Measurements from ENCODE around the gene C18orf63.
"Not testable (repeated sequence)": the region's sequence is repeated elsewhere in the genome, so short reads cannot be mapped to it uniquely, and the experiment has no call there.

The C18orf63 gene

GRCh38 chr18:74326791-74327190, 11.2 kb downstream of the C18orf63 start:
- DNase-seq (ENCODE audit: low read depth, low spot score), result not testable (repeated sequence)

- no peak for DNase-seq (ENCODE audit: low read depth, low spot score)
Observed at GRCh38 chr18:74328206-74328605, 12.6 kb downstream of the C18orf63 start.

- no peak for DNase-seq (ENCODE audit: low read depth, low spot score)
Observed at GRCh38 chr18:74329688-74330205, 14.1 kb downstream of the C18orf63 start.

- peak; percentile 54 for DNase-seq (ENCODE audit: low read depth, low spot score)
Observed at GRCh38 chr18:74331404-74331803, 15.8 kb downstream of the C18orf63 start.

GRCh38 chr18:74333091-74333490, 17.5 kb downstream of the C18orf63 start:
- no peak for DNase-seq (ENCODE audit: low read depth, low spot score)

- no peak for DNase-seq (ENCODE audit: low read depth, low spot score)
Observed at GRCh38 chr18:74334242-74334893, 18.7 kb downstream of the C18orf63 start.

GRCh38 chr18:74336656-74337055, 21.0 kb downstream of the C18orf63 start:
- DNase-seq (ENCODE audit: low read depth, low spot score), result no peak

- no peak for DNase-seq (ENCODE audit: low read depth, low spot score)
Observed at GRCh38 chr18:74337155-74337911, 21.7 kb downstream of the C18orf63 start.

- DNase-seq (ENCODE audit: low read depth, low spot score), result no peak
Observed at GRCh38 chr18:74337912-74338309, 22.3 kb downstream of the C18orf63 start.

- DNase-seq (ENCODE audit: low read depth, low spot score), result peak; percentile 73
Observed at GRCh38 chr18:74342416-74343043, 26.9 kb downstream of the C18orf63 start.

GRCh38 chr18:74346206-74346605, 30.6 kb downstream of the C18orf63 start:
- DNase-seq (ENCODE audit: low read depth, low spot score), result no peak

- no peak for DNase-seq (ENCODE audit: low read depth, low spot score)
Observed at GRCh38 chr18:74348581-74348980, 32.9 kb downstream of the C18orf63 start.

- DNase-seq (ENCODE audit: low read depth, low spot score), result peak; percentile 16
Observed at GRCh38 chr18:74351354-74351753, 35.7 kb downstream of the C18orf63 start.

- peak; percentile 85 for DNase-seq (ENCODE audit: low read depth, low spot score)
Observed at GRCh38 chr18:74353169-74353775, 37.6 kb downstream of the C18orf63 start.

GRCh38 chr18:74356959-74357358, 41.3 kb downstream of the C18orf63 start:
- DNase-seq (ENCODE audit: low read depth, low spot score), result no peak

- DNase-seq (ENCODE audit: low read depth, low spot score), result no peak
Observed at GRCh38 chr18:74360852-74361655, 45.4 kb downstream of the C18orf63 start.

GRCh38 chr18:74367905-74368304, 52.3 kb downstream of the C18orf63 start:
- no peak for DNase-seq (ENCODE audit: low read depth, low spot score)

- DNase-seq (ENCODE audit: low read depth, low spot score), result no peak
Observed at GRCh38 chr18:74368901-74369705, 53.5 kb downstream of the C18orf63 start.

- no peak for DNase-seq (ENCODE audit: low read depth, low spot score)
Observed at GRCh38 chr18:74370115-74370514, 54.5 kb downstream of the C18orf63 start.

- DNase-seq (ENCODE audit: low read depth, low spot score), result no peak
Observed at GRCh38 chr18:74373428-74373827, 57.8 kb downstream of the C18orf63 start.
